Measurements from ENCODE around the gene ZNF654. TPM values are rescaled to one million over a fixed set of nuclear protein-coding genes. Genes with fewer than 3 reads are reported as not detected.
A peak's percentile ranks its signal among the peaks of the same experiment; 100 is the strongest.

ZNF654 gene
- polyA plus RNA-seq, 6 donors from 2014 or later, result 7.6 to 18.5 (median 15.8) TPM

DNA sequence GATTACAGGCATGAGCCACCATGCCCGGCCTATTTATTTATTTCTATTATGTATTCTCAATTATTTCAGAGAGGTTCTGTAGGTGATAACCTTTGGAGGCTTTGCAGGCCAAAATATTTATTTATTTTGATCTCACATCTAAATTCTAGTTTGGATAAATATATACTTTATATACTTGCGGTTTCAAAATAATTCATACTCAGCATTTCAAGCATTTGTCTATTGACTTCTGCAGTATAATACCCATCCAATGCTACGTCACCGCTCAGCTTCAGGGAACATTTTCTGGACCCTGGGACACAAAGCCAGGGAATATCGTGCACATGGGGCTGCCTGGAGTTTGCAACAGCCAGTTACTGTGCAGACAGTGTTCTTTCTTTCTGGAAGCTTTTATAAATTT is 22.8 kb upstream of the ZNF654 start:
- Mint-ChIP-seq H3K9me3 (no peaks in the 10 kb centered on the region), H3K4me3 (no peak overlapping the region), H3K27ac (no peak overlapping the region), H3K36me3 (no peaks in the 10 kb centered on the region), H3K4me1 (peaks cover 11 to 20% (median 16%) of the 10 kb centered on the region in 3 donors), H3K27me3 (peaks cover 0 to 13% (median 0%) of the 10 kb centered on the region in 3 donors)
- no peak for DNase-seq
- ATAC-seq (ENCODE audit: low read depth in 2 of 2), result no peak

DNA sequence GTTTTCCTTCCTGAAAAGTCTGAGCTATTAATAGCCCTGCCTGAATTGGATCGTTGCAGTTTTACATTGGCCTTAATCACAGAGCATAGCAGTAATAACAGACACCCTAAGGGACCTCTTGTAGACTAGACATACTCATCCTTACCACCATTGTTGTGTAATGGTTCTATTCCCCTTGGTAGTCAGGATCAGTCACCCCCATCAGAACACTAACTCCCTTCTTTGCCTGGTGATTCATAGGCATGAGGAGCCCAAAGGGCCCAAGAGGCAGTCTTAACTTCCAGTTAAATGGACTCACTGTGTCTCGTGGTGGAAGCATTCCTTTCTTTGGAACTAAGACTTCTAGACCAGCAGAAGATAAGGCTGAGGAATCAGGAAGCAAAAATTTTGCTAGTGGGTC is 20.5 kb upstream of the ZNF654 start:
- DNase-seq (no peak), ATAC-seq (ENCODE audit: low read depth in 2 of 2) (no peak)
- H3K27me3 Mint-ChIP-seq, result peaks cover 0 to 13% (median 0%) of the 10 kb centered on the region in 3 donors
- no peak overlapping the region for H3K4me3 Mint-ChIP-seq
- no peak overlapping the region for H3K27ac Mint-ChIP-seq
- H3K9me3 Mint-ChIP-seq, result no peaks in the 10 kb centered on the region
- peaks cover 0 to 3% (median 0%) of the 10 kb centered on the region in 3 donors for H3K4me1 Mint-ChIP-seq
- H3K36me3 Mint-ChIP-seq, result no peaks in the 10 kb centered on the region

DNA sequence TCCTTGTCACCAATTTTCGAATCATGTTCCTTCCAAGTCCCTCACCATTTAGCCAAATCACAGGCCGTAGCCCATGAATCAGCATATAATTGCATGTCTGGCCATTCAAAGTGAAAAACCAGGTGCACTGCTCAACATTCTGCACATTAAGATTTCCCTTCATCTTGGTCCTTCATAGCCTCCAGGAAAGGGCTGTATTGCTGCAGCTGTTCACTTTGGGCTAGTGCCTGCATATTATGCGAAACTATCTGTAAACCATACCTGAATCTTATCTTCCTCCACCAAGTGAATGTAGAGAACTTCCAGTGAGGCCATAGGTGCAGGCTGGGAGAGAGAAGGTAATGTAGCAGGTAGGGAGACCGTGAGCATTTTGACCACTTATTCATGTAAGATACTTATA is 18.5 kb upstream of the ZNF654 start:
- peaks cover 0 to 13% (median 0%) of the 10 kb centered on the region in 3 donors for H3K27me3 Mint-ChIP-seq
- no peak for ATAC-seq (ENCODE audit: low read depth in 2 of 2)

DNA sequence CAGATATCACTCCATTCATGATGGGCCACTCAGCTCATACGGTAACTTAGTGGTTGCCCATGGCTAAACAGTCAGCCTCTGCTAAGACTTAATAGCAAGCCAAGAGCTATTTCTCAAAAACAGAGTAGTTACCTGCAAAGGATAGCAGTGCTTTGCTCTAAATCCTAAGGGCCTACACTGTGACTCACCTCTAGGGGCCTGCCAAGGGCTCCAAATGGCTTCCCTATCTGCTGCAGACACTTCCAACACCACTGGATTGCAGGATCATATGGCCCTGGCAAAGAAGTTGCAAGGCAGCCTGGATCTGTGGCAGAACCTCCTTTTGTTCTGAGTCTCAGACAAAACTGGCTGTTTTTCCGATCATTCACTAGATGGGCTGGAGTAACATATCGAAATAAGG is 18.1 kb upstream of the ZNF654 start:
- ATAC-seq (ENCODE audit: low read depth in 2 of 2) (no peak), DNase-seq (no peak)
- Mint-ChIP-seq H3K36me3 (no peaks in the 10 kb centered on the region), H3K4me1 (no peaks in the 10 kb centered on the region), H3K27ac (peak overlapping the region in 1 of 6 donors; percentile 31), H3K4me3 (no peak overlapping the region), H3K27me3 (peaks cover 0 to 13% (median 0%) of the 10 kb centered on the region in 3 donors), H3K9me3 (no peaks in the 10 kb centered on the region)

More for the DNA sequence above, 18.5 kb upstream of the ZNF654 start:
- Mint-ChIP-seq H3K4me1 (no peaks in the 10 kb centered on the region), H3K9me3 (no peaks in the 10 kb centered on the region), H3K4me3 (no peak overlapping the region), H3K36me3 (no peaks in the 10 kb centered on the region), H3K27ac (no peak overlapping the region)
- DNase-seq, result no peak

DNA sequence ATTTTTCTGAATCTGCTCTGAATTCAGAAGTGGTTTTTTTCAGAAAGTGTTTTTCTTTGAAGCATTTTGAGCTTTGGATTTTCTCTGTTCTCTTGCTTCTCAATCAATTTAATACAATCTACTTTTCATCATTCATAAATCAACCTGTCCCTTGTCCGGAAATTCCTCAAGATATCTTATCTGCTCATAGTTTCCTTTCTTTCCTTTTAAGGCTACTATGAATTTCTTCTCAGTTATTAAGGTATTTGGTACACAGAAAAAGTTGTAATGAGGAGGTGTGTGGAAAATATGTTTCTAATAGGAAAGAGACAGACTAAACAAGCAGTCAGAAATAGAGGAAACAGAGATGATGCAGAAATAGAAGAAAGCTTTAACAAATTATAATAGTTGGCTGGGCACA is 14.6 kb upstream of the ZNF654 start:
- DNase-seq (no peak), ATAC-seq (ENCODE audit: low read depth in 2 of 2) (no peak)
- H3K9me3 Mint-ChIP-seq, result no peaks in the 10 kb centered on the region
- H3K27ac Mint-ChIP-seq, result peak overlapping the region in 1 of 6 donors; percentile 33
- no peaks in the 10 kb centered on the region for H3K27me3 Mint-ChIP-seq
- H3K36me3 Mint-ChIP-seq, result no peaks in the 10 kb centered on the region
- peaks cover 4 to 5% (median 4%) of the 10 kb centered on the region in 3 donors for H3K4me1 Mint-ChIP-seq
- H3K4me3 Mint-ChIP-seq, result no peak overlapping the region

DNA sequence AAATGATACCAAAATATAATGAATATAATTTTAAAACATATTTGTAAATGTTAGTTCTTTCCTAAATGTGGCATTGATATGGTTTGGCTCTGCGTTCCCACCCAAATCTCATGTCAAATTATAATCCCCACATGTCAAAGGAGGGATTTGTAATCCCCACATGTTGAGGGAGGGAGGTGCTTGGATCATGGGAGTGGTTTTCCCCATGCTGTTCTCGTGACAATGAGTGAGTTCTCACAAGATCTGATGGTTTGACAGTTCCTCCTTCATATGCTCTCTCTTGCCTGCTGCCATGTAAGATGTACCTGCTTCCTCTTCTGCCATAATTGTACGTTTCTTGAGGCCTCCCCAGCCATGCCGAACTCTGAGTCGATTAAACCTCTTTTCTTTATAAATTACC is 12.3 kb upstream of the ZNF654 start:
- Mint-ChIP-seq H3K36me3 (no peaks in the 10 kb centered on the region), H3K4me3 (no peak overlapping the region), H3K9me3 (no peaks in the 10 kb centered on the region), H3K27ac (peak overlapping the region in 1 of 6 donors; percentile 25), H3K4me1 (peaks cover 4 to 10% (median 7%) of the 10 kb centered on the region in 3 donors), H3K27me3 (no peaks in the 10 kb centered on the region)
- ATAC-seq (ENCODE audit: low read depth in 2 of 2) (no peak), DNase-seq (no peak)

DNA sequence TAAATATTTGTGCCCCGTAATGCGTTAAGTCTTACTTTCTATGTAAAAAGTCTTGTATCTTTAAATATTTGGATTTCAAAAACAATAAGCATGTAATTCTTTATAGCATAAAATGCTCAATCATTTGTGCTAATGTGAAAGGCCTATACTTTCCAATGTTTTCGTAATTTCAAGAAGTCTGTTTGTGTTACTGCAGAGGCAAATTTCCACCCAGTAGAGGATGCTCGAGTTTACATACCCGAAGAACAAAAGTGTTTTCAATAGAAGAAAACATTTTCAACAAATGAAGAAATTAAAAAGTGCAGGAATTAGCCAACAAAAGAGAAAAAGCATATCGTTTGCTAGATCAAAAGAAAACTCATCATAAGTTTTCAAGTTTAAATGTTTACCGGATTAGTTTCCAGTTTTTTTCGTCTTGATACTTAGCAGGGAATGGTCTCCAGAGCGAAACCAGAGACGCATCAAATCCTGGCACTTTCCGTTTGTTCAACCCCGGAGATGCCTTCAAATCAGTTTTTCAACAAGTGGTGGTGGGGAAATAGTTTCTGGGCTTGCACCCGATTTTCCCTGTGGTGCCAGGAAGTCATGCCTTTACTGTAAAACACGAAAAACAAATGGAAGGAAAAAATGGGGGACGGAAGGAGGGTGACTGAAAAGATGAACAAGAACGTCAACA is 1.3 kb upstream of the ZNF654 start:
- Mint-ChIP-seq H3K36me3 (peaks cover 10 to 11% of the 10 kb centered on the region in 2 donors), H3K4me3 (peak overlapping the region; percentile 86 to 100 (median 96)), H3K9me3 (no peaks in the 10 kb centered on the region), H3K27ac (peak overlapping the region; percentile 68 to 98 (median 92)), H3K27me3 (no peaks in the 10 kb centered on the region), H3K4me1 (peaks cover 25 to 49% (median 47%) of the 10 kb centered on the region in 3 donors)
- DNase-seq (no peak), ATAC-seq (ENCODE audit: low read depth in 2 of 2) (no peak)

DNA sequence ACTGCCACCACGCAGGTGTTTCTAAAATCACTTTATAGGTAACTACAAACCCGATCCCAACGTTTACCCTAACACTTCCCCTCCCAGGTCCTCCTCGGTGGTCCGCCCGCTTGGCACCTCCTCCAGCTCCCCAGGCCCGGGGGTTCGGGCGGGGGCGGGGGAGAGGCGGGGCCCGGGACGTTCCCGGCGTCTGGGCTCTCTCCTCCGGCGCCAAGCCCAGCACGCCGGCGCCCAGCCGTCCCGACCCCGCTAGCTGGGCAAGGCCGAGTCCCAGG is 812 bp upstream of the ZNF654 start:
- ATAC-seq (ENCODE audit: low read depth in 2 of 2), result no peak
- H3K9me3 Mint-ChIP-seq, result no peaks in the 10 kb centered on the region
- H3K27ac Mint-ChIP-seq, result peak overlapping the region in 5 of 6 donors; percentile 68 to 98 (median 98)
- peaks cover 10 to 11% of the 10 kb centered on the region in 2 donors for H3K36me3 Mint-ChIP-seq
- H3K4me1 Mint-ChIP-seq, result peaks cover 25 to 49% (median 47%) of the 10 kb centered on the region in 3 donors
- H3K27me3 Mint-ChIP-seq, result no peaks in the 10 kb centered on the region
- peak overlapping the region; percentile 86 to 100 (median 97) for H3K4me3 Mint-ChIP-seq
- DNase-seq, result no peak

DNA sequence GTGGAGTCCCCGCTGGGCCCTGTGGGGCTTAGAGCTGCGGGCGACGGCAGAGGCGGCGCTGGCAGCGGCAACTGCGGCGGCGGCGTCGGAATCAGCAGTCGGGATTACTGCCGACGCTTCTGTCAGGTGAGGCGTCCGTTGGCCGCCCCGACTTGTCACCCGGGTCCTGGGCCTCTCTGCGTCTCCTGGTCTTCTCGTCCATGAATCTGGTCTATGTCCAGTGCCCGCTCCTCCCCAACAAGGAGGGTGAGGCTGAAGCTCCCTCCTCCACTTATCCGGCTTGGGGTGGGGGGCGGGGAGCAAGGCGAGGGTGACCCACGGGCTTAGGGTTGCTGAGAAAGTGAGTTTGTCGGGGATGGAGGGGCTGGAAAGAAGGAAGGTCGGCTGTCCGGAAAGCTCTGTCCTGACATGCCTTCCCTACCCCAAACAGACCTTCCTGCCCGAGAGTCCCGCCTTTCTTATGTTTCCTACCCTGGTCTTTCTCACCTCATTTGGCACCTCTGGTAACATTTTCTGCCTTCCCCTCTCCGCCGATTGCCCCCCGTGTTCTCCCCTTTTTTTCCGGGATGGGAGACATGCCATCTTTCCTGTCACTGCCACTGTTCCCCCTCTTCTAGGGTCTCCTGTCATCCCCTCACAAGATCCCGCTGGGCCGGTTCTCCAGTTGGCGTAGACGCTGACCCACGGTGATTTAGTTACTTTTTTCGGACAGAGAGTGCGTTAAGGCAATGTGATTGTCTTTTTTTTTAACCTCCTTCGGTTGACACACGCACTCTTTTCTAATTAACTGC is 520 bp downstream of the ZNF654 start:
- H3K36me3 Mint-ChIP-seq, result peaks cover 10 to 11% of the 10 kb centered on the region in 2 donors
- DNase-seq, result peak; percentile 6
- H3K27ac Mint-ChIP-seq, result peak overlapping the region; percentile 40 to 98 (median 96)
- no peaks in the 10 kb centered on the region for H3K27me3 Mint-ChIP-seq
- ATAC-seq (ENCODE audit: low read depth in 2 of 2), result no peak
- peaks cover 31 to 56% (median 54%) of the 10 kb centered on the region in 3 donors for H3K4me1 Mint-ChIP-seq
- no peaks in the 10 kb centered on the region for H3K9me3 Mint-ChIP-seq
- H3K4me3 Mint-ChIP-seq, result peak overlapping the region; percentile 86 to 100 (median 97)

DNA sequence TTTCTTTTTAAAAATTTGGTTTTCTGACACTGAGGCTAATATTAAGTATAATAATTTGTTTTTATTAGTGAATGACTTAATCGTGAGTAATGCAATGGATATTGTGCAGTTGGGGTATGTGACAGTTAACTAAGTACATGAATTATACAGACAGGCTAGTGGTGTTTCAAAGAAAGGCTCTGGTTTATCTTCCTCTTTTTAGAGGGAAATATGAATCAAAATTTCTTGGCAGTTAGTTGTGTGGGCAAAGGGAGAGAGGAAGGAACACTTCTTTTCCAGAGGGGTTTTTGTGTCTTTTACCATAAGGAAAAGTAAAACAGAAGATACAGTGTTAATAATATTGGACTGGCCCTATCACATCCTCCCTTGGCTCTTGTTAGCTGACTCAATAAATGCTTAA is 2.7 kb downstream of the ZNF654 start:
- H3K27me3 Mint-ChIP-seq, result no peaks in the 10 kb centered on the region
- no peak overlapping the region for H3K27ac Mint-ChIP-seq
- peak overlapping the region in 4 of 8 donors; percentile 17 to 93 (median 54) for H3K4me3 Mint-ChIP-seq
- no peaks in the 10 kb centered on the region for H3K9me3 Mint-ChIP-seq
- DNase-seq (no peak), ATAC-seq (ENCODE audit: low read depth in 2 of 2) (no peak)
- H3K36me3 Mint-ChIP-seq, result no peaks in the 10 kb centered on the region
- H3K4me1 Mint-ChIP-seq, result peaks cover 28 to 54% (median 42%) of the 10 kb centered on the region in 3 donors

DNA sequence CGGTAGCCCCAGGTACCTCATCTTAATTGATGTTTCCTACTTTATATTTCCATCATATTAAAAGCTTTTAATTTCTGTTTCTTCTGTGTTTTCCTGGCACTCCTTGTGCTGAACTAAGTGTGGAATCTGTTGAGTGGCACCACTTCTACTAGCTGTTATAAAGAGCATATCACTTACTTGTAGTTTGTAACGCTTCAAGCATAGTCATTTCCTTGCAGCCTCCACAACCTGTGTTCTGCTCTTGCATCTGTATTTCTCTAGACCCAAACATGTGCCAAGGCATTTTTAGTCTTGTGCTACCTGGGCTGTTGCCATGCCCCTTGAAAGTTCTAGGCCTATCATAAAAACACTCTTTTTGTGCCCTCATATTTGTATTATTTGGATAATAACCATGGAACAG is 16.0 kb downstream of the ZNF654 start:
- H3K27ac Mint-ChIP-seq, result peak overlapping the region in 1 of 6 donors; percentile 3

DNA sequence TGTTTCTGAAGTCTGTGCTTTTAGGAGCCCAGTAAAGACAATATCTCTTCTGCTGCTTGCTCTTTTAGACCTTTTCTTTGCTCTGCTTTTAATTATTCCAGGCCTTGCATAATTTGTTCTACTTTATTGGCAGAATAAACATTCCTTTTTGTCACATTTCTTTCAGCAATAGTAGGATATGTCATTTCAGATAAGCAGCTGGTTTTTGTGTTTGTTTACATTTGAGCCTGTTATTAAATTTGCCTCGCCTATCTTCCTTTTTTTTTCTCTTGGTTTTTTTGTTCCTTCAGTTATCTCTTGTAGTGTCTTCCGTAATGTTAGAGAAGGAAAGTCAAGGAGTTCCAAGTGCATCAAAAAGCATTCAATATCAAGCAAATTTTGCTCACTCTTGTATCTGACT is 16.4 kb downstream of the ZNF654 start:
- Mint-ChIP-seq H3K27me3 (no peaks in the 10 kb centered on the region), H3K36me3 (peaks cover 0 to 12% of the 10 kb centered on the region in 2 donors), H3K9me3 (peaks cover 0 to 11% (median 2%) of the 10 kb centered on the region in 7 donors), H3K4me3 (no peak overlapping the region), H3K4me1 (peaks cover 29 to 52% (median 41%) of the 10 kb centered on the region in 3 donors), H3K27ac (peak overlapping the region in 2 of 6 donors; percentile 32 to 44)
- ATAC-seq (ENCODE audit: low read depth in 2 of 2), result no peak
- no peak for DNase-seq

More for the DNA sequence above, 16.0 kb downstream of the ZNF654 start:
- ATAC-seq (ENCODE audit: low read depth in 2 of 2) (no peak), DNase-seq (no peak)
- Mint-ChIP-seq H3K27me3 (no peaks in the 10 kb centered on the region), H3K4me3 (no peak overlapping the region), H3K36me3 (peaks cover 0 to 12% of the 10 kb centered on the region in 2 donors), H3K4me1 (peaks cover 29 to 52% (median 41%) of the 10 kb centered on the region in 3 donors), H3K9me3 (peaks cover 0 to 11% (median 2%) of the 10 kb centered on the region in 7 donors)

DNA sequence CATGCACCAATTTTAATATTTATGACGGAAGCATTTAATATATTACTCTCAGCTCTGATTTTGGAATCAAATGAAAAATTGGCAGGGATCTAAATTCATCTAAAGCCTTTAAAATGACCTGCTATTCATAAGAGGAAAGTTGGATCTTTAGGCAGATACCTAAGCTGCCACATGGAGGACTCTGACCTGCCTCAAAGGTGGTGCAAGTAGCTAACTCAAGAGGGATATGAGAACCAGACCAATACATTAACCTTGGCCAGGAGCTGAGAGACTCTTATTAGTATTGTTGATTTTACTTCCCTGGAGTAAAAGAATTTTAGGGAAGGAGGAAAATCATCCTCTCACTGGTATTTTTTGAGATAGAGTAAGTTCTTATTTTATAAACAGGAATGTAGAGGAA is 17.7 kb downstream of the ZNF654 start:
- DNase-seq (no peak), ATAC-seq (ENCODE audit: low read depth in 2 of 2) (no peak)
- no peaks in the 10 kb centered on the region for H3K27me3 Mint-ChIP-seq
- peaks cover 0 to 7% (median 2%) of the 10 kb centered on the region in 7 donors for H3K9me3 Mint-ChIP-seq
- H3K27ac Mint-ChIP-seq, result peak overlapping the region in 1 of 6 donors; percentile 32
- peaks cover 37 to 57% (median 41%) of the 10 kb centered on the region in 3 donors for H3K4me1 Mint-ChIP-seq
- H3K36me3 Mint-ChIP-seq, result peaks cover 0 to 9% of the 10 kb centered on the region in 2 donors
- no peak overlapping the region for H3K4me3 Mint-ChIP-seq

DNA sequence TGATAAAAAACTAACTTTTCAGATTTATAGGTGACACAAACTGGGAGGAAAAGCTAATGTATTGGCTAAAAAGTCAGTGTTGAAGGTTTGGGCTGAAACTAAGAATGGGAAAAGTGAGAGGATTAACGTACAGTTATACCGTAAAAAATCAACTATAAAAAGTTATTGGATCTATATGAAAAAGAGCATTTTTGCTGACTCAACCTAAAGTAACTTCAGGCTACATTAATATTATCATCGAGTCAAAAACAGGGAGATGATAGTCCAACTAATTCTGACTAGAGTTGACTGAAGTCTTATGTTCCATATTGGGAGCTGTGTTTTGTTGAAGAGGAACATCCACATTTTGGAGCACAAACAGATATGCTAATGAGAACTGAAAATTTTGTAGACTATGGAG is 19.9 kb downstream of the ZNF654 start:
- Mint-ChIP-seq H3K4me1 (peaks cover 33 to 60% (median 42%) of the 10 kb centered on the region in 3 donors), H3K27me3 (no peaks in the 10 kb centered on the region), H3K27ac (peak overlapping the region in 1 of 6 donors; percentile 1), H3K9me3 (no peaks in the 10 kb centered on the region), H3K4me3 (no peak overlapping the region), H3K36me3 (peaks cover 0 to 5% of the 10 kb centered on the region in 2 donors)
- ATAC-seq (ENCODE audit: low read depth in 2 of 2), result no peak
- no peak for DNase-seq

All from naive B cell (primary cell).